NK-92 (cell line): ENCODE results near the gene RCHY1.
"Not testable (repeated sequence)": the region's sequence is repeated elsewhere in the genome, so short reads cannot be mapped to it uniquely, and the experiment has no call there.

ENCODE experiments used
- DNase-seq: peaks from one replicate; lab custom pipeline; 2025; ENCODE audit not compliant: unreplicated experiment; lab: John Stamatoyannopoulos, UW

The RCHY1 gene

GRCh38 chr4:75514131-75514948 lies at the start of gene RCHY1, which contains the start of gene THAP6:
Gene RCHY1, minus strand, starts transcription at chr4:75514403. Its CDS starts 117 bp downstream, at chr4:75514286.
Gene THAP6, plus strand, starts transcription at chr4:75514473. Its CDS starts 980 bp downstream, at chr4:75515453.
- peak; percentile 62 for DNase-seq

GRCh38 chr4:75561789-75562188 lies 47.6 kb upstream of the RCHY1 start:
- DNase-seq: no peak

GRCh38 chr4:75557696-75558095 lies 43.5 kb upstream of the RCHY1 start:
- DNase-seq: no peak

GRCh38 chr4:75555294-75556164 lies 41.3 kb upstream of the RCHY1 start, which contains the start of gene ODAPH:
Gene ODAPH, plus strand, starts transcription at chr4:75556066. Its CDS starts 17 bp downstream, at chr4:75556083.
- DNase-seq: no peak

GRCh38 chr4:75552452-75552851 lies 38.2 kb upstream of the RCHY1 start:
- DNase-seq: no peak

GRCh38 chr4:75549019-75549418 lies 34.8 kb upstream of the RCHY1 start:
- no peak for DNase-seq

- DNase-seq: no peak
Observed at GRCh38 chr4:75547647-75548387, 33.6 kb upstream of the RCHY1 start.

- DNase-seq: no peak
Observed at GRCh38 chr4:75545526-75545925, 31.3 kb upstream of the RCHY1 start.

GRCh38 chr4:75544870-75545269 lies 30.7 kb upstream of the RCHY1 start:
- no peak for DNase-seq

GRCh38 chr4:75544220-75544619 lies 30.0 kb upstream of the RCHY1 start:
- DNase-seq: not testable (repeated sequence)

- no peak for DNase-seq
Observed at GRCh38 chr4:75542824-75543223, 28.6 kb upstream of the RCHY1 start.

GRCh38 chr4:75537308-75537707 lies 23.1 kb upstream of the RCHY1 start:
- DNase-seq: not testable (repeated sequence)

- DNase-seq: not testable (repeated sequence)
Observed at GRCh38 chr4:75533926-75534325, 19.7 kb upstream of the RCHY1 start.

GRCh38 chr4:75533339-75533887 lies 19.2 kb upstream of the RCHY1 start:
- DNase-seq: not testable (repeated sequence)

GRCh38 chr4:75531536-75532143 lies 17.4 kb upstream of the RCHY1 start:
- not testable (repeated sequence) for DNase-seq

- DNase-seq: no peak
Observed at GRCh38 chr4:75530556-75531322, 16.5 kb upstream of the RCHY1 start.

GRCh38 chr4:75527482-75527881 lies 13.3 kb upstream of the RCHY1 start:
- no peak for DNase-seq

- no peak for DNase-seq
Observed at GRCh38 chr4:75525910-75526309, 11.7 kb upstream of the RCHY1 start.

GRCh38 chr4:75525086-75525485 lies 10.9 kb upstream of the RCHY1 start:
- DNase-seq: no peak
